Mucosa of stomach (tissue), 1 donor: Measurements from ENCODE around the gene LYG1.

Experiments used
- H3K27me3 ChIP-seq: one replicate; pipeline ENCODE4 v1.7.0; 2013; ENCODE audit warnings: mild to moderate bottlenecking, low read length; ENCODE audit not compliant: control insufficient read depth, insufficient read depth
- H3K36me3 ChIP-seq: one replicate; pipeline ENCODE4 v1.7.0; 2013; ENCODE audit warnings: low read length; ENCODE audit not compliant: control insufficient read depth, insufficient read depth
- H3K4me1 ChIP-seq: one replicate; pipeline ENCODE4 v1.7.0; 2013; ENCODE audit warnings: mild to moderate bottlenecking, low read length; ENCODE audit not compliant: control insufficient read depth, insufficient read depth
- H3K4me3 ChIP-seq: one replicate; pipeline ENCODE4 v1.7.0; 2013; ENCODE audit warnings: low read length
- H3K9ac ChIP-seq: one replicate; pipeline ENCODE4 v1.7.0; 2013; ENCODE audit warnings: mild to moderate bottlenecking, low read length, moderate library complexity
- H3K9me3 ChIP-seq: one replicate; pipeline ENCODE4 v1.7.0; 2013; ENCODE audit warnings: mild to moderate bottlenecking, low read length, moderate library complexity; ENCODE audit not compliant: control insufficient read depth
- donor health status: Pancreatic carcinoma.

LYG1 gene

DNA sequence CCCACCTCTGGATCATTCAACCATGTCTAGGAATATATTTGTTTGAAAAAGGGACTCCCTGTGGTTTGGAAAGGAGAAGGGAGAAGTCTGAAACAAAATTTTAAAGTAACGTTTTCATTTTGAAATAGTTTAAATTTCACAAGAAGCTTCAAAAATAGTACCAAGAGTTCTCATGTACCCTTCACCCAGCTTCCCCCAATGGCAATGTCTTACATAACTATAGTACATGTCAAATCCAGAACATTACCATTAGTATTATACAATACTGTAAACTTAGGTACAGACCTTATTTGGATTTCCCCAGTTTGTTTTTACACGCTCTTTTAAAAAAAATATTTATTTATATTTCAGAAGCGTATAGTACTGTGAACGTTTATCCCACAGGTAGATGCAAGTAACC, 41.5 kb downstream of the LYG1 start:
- Histone ChIP-seq H3K4me1 (no peaks in the 10 kb centered on the region), H3K27me3 (no peaks in the 10 kb centered on the region), H3K9ac (no peak overlapping the region), H3K36me3 (no peaks in the 10 kb centered on the region), H3K4me3 (no peak overlapping the region), H3K9me3 (no peaks in the 10 kb centered on the region)

DNA sequence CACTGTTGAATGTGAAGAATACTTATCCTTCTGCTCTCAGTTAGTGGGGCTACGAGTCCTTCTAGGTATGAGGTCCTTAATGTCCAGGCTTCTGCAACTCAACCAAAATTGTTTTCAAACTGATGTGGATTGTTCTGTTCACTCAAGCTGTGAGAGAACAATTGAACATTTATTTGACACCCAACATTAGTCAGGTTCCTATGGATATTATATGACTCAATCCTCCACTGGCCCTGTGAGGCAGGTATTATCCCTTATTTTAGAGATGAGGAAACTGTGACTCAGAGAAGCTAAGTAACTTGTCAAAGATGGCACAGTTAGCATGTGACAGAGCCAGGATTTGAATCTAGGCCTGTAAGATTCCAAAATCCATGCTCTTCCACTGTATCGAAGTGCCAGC, 44.3 kb downstream of the LYG1 start:
- Histone ChIP-seq H3K4me1 (no peaks in the 10 kb centered on the region), H3K36me3 (no peaks in the 10 kb centered on the region), H3K9ac (no peak overlapping the region), H3K9me3 (no peaks in the 10 kb centered on the region), H3K27me3 (no peaks in the 10 kb centered on the region), H3K4me3 (no peak overlapping the region)

DNA sequence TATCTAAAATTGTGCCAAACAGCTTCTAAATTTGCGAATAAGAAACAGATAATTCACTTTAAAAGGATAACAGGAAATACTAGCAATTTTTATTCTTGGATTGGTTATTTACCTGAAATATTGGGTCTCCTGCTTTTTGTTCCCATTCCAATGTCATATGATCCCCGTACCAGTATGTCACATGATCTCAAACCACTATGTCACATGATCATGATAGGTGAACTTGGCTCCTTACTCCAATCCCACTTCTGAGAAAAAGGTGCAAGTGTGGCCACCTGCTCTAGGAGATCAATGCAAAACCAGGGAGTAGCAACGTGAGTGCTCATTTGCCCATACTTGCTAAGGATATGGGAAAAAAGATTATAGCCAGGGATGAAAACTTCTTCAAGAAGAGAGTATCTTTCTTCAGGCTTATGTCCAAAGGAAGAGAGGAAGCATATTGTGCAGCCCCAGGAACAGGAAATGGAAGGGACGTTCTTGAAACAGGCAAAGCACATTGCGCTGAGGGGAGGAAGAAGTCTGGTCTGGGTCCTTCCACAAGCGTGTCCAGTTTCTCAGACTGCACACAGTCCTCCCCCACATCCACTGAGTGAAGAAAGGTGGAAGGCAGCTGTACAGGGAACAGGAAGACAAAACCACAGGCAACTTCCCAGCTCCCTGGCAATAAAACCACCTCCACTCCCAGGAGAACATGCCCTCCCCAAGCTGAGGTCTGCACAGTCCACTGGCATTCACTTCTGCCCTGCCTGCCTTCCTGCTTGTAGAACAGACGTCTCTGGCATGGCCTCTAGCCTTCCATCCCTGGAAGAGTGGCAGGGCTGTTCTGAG, 45.3 kb downstream of the LYG1 start, which contains the start of gene LYG2:
Gene LYG2 (minus strand): TSS at position 176 of the 828 bp plus-strand sequence. CDS start 1,406 bp downstream, outside the sequence.
- Histone ChIP-seq H3K9me3 (no peaks in the 10 kb centered on the region), H3K4me1 (no peaks in the 10 kb centered on the region), H3K27me3 (no peaks in the 10 kb centered on the region), H3K4me3 (no peak within 1 kb of the TSS), H3K9ac (no peak within 1 kb of the TSS), H3K36me3 (no peaks in the 10 kb centered on the region)

DNA sequence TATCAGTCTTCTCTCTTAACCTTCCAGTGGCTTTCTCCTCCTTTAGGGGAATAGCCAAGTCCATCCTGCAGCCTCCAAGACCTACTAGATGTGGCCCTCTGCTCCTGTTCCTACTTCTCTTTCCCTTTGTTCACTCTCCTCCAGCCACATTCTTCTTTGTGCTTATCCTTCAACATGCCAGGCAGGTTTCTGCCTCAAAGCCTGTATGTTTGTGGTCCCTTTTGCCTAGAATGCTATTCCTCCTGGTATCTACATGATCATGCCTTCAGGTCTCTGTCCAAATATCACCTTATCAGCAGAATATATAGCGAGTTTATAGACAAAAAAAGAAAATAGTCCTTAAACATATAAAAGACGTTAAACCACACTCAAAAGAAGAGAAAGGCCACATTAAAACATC, 51.0 kb downstream of the LYG1 start:
- no peak overlapping the region for H3K4me3 ChIP-seq
- H3K9me3 ChIP-seq, result no peaks in the 10 kb centered on the region
- H3K27me3 ChIP-seq, result no peaks in the 10 kb centered on the region
- H3K9ac ChIP-seq, result no peak overlapping the region
- H3K36me3 ChIP-seq, result no peaks in the 10 kb centered on the region
- no peaks in the 10 kb centered on the region for H3K4me1 ChIP-seq

DNA sequence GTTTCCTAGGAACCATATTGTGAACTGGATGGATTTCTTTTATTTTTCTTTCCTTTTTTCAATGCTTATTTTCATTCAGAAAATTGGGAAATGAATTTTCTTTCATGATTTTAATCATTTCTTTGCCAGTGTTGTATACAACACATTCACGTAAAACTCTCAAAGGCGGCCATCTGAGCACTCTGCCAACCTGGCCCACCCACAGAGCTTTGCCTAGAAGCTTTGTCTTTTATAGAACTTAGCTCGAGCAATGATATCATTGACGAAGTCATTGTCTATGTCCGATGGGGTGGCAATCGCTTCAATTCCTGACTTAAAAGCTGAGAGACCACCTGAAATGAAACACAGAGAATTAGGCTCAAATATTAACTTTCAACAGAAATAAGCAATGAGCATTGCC, 58.8 kb downstream of the LYG1 start:
- H3K4me3 ChIP-seq, result no peak overlapping the region
- no peaks in the 10 kb centered on the region for H3K4me1 ChIP-seq
- H3K9ac ChIP-seq, result no peak overlapping the region
- no peaks in the 10 kb centered on the region for H3K36me3 ChIP-seq
- H3K27me3 ChIP-seq, result no peaks in the 10 kb centered on the region
- H3K9me3 ChIP-seq, result no peaks in the 10 kb centered on the region

DNA sequence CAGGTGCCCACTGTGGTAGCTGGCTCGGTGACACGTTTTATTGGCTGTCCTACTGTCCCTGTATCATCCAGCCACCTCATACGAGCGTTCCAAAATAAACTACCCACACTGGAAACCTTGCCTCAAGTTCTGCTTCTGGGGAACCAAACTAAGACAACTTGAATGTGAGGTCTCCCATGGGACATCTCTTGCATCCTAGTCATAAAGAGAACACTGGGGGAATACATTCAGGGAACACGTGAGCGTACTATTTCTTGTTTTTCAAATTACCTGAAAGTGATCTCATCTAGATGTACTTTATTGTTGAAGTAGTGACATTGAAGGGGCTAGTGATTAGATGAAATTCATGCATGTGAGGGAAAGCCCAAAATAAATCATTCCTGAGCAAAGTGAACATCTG, 60.6 kb downstream of the LYG1 start:
- no peak overlapping the region for H3K9ac ChIP-seq
- H3K36me3 ChIP-seq, result no peaks in the 10 kb centered on the region
- no peaks in the 10 kb centered on the region for H3K4me1 ChIP-seq
- no peaks in the 10 kb centered on the region for H3K9me3 ChIP-seq
- H3K4me3 ChIP-seq, result no peak overlapping the region
- H3K27me3 ChIP-seq, result no peaks in the 10 kb centered on the region

DNA sequence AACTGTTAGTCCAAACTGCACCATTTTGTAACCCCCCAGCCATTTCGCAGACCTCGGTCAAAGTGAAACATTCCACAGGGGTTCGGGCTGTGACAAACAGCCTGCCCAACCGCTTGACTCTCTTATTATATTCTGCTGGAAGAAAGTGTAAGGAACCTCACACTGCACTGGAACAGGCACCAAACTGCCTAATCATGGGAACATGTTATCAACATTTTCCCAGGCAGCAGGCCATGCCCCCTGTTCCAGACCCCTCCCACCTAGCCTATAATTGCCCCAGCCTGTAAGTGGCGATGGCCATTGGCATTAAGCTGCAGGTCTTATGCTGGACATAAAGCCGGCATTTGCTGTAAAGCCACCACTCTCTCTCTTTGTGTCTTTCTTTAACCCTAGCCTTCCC, 62.4 kb downstream of the LYG1 start:
- H3K9ac ChIP-seq, result no peak overlapping the region
- no peak overlapping the region for H3K4me3 ChIP-seq
- H3K27me3 ChIP-seq, result no peaks in the 10 kb centered on the region
- no peaks in the 10 kb centered on the region for H3K36me3 ChIP-seq
- no peaks in the 10 kb centered on the region for H3K4me1 ChIP-seq
- no peaks in the 10 kb centered on the region for H3K9me3 ChIP-seq
